ENCODE measurements around the gene FAHD1.

The FAHD1 gene

DNA sequence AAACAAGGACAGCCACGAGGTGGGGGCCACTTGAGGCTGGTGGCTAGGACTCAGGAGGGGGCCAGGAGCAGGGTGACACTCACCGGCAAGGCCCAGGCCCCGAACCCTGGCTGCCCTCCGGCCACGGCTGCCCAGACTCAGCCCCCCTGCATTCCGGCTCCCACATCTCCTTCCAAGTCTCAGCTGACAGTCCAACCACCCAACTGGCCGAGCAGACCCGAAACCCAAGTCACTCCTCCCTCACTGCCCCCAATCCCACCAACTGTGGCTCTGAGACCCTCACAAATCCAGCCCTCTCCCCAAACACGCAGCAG is 9.8 kb upstream of the FAHD1 start:
- no peak overlapping the region for H3K4me3 ChIP-seq (ENCODE audit: low read depth, low read length)
- in situ Hi-C loops (cut with HindIII; ENCODE audit: low sequenced_read_pairs): no loop called here
- TF ChIP-seq, protein P1, sequence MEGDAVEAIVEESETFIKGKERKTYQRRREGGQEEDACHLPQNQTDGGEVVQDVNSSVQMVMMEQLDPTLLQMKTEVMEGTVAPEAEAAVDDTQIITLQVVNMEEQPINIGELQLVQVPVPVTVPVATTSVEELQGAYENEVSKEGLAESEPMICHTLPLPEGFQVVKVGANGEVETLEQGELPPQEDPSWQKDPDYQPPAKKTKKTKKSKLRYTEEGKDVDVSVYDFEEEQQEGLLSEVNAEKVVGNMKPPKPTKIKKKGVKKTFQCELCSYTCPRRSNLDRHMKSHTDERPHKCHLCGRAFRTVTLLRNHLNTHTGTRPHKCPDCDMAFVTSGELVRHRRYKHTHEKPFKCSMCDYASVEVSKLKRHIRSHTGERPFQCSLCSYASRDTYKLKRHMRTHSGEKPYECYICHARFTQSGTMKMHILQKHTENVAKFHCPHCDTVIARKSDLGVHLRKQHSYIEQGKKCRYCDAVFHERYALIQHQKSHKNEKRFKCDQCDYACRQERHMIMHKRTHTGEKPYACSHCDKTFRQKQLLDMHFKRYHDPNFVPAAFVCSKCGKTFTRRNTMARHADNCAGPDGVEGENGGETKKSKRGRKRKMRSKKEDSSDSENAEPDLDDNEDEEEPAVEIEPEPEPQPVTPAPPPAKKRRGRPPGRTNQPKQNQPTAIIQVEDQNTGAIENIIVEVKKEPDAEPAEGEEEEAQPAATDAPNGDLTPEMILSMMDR (IDR thresholded peaks at IDR 0.05; ENCODE audit: low read depth, low read length, missing control alignments): no peak
- DNase-seq (ENCODE audit: low read depth): no peak

DNA sequence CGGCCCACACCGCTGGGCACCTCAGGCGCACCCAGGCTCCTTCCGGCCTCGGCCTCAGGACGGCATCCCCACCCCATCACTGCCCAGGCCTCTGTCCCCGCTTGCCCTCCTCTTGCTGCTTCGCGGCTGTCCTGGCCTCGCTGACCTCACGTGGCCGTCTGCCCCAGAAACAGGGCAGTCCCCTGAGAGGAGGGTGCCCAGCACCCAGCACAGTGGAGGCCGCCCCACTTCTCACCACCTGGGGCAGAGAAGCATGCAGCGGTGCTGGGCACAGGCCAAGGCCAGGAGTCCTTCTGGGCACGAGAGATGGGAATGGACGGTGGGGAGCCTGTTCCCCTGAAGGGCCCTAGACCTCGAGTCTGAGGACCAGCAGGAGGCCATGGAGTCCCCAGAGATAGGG is 9.3 kb upstream of the FAHD1 start:
- no peak for DNase-seq (ENCODE audit: low read depth)
- H3K4me3 ChIP-seq (ENCODE audit: low read depth, low read length): no peak overlapping the region
- in situ Hi-C loops (cut with HindIII; ENCODE audit: low sequenced_read_pairs): no loop called here
- TF ChIP-seq, protein P1 (IDR thresholded peaks at IDR 0.05; ENCODE audit: low read depth, low read length, missing control alignments): no peak

DNA sequence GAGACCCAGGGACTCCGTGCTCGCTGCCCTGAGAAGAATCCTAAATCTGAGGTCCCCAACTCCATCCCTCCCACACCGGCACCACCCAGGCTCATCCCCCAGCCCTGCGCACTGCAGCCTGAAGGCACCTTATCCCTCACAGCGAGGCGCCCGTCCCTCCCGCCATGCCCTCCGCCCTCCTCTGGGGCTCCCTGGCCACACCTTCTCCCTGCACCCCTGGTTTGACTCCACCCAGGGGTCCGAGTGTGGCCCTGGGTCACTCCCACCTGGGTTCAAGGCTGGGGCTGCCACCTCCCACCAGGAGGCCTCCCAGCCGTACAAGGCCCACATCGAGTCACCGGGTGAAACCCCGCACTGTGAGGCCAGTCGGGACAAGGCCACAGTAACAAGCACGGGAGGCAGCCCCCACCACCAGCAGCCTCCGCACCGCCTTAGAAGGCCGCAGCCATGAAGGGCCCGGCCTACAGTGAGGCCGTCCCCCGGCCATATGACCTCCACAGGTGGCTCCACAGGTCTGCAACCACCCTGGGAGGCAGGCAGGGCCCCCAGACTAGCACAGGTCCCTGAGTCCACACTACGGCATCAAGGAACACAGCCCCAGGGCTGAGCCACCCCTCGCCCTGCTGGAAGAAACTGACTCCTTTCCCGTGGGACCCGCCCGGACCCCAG is 8.7 kb upstream of the FAHD1 start:
- in situ Hi-C loops (cut with HindIII; ENCODE audit: low sequenced_read_pairs): no loop called here
- TF ChIP-seq, protein P1 (IDR thresholded peaks at IDR 0.05; ENCODE audit: low read depth, low read length, missing control alignments): no peak

DNA sequence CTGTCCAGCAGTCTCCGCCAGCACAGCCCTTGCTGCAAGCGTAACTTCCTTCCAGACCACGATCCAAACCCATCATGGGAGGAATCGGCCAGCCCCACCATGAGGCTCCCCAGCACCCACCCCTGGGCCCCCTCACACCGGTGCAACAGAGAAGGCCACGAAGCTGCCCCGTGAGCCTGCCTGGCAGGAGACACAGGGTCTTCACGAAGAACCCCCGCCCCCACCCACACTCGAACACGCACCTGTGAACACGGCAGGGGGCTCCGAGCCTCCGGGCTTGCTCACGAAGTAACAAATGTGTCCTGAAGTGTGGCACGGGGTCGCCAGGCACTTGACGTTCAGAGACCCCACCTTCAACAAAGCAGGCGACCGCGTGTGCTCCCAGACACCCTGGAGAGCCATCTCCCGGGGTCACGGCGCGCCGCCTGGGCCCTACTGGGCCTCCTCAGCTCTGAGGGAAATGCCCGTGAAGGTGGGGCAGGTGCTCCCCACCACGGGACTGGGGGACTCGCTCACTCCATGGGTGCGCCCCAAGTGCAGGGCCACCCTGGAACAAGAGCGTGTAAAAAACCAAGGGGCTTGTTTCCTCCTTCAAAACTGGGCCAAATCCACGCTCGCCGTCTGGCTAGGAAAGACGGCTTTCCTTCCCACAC is 8.0 kb upstream of the FAHD1 start:
- TF ChIP-seq, protein P1 (IDR thresholded peaks at IDR 0.05; ENCODE audit: low read depth, low read length, missing control alignments): no peak
- in situ Hi-C loops (cut with HindIII; ENCODE audit: low sequenced_read_pairs): no loop called here
- no peak overlapping the region for H3K4me3 ChIP-seq (ENCODE audit: low read depth, low read length)
- DNase-seq (ENCODE audit: low read depth): no peak

More for the DNA sequence above, 8.7 kb upstream of the FAHD1 start:
- no peak overlapping the region for H3K4me3 ChIP-seq (ENCODE audit: low read depth, low read length)
- DNase-seq (ENCODE audit: low read depth): no peak

DNA sequence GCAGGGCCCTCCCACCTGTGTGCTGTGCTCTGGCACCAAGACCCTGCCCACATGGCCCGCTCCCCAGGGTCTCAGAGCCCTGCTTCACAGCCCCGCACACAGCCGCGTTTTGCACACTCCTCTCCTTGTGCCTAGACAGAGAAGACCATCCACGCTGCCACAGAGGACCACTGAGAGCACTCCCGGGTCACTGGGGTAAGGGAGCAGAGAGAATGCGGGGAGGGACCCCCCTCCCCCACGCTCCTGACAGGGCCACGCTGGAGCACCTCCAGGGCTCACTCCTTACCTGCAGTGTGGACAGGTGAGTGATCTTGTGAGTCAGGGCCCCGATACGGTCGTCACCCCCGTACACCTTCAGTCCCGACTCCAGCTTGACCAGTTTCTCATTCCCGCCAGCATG is 7.4 kb upstream of the FAHD1 start:
- no peak overlapping the region for H3K4me3 ChIP-seq (ENCODE audit: low read depth, low read length)
- no peak for DNase-seq (ENCODE audit: low read depth)
- in situ Hi-C loops (cut with HindIII; ENCODE audit: low sequenced_read_pairs): no loop called here
- TF ChIP-seq, protein P1 (IDR thresholded peaks at IDR 0.05; ENCODE audit: low read depth, low read length, missing control alignments): no peak

DNA sequence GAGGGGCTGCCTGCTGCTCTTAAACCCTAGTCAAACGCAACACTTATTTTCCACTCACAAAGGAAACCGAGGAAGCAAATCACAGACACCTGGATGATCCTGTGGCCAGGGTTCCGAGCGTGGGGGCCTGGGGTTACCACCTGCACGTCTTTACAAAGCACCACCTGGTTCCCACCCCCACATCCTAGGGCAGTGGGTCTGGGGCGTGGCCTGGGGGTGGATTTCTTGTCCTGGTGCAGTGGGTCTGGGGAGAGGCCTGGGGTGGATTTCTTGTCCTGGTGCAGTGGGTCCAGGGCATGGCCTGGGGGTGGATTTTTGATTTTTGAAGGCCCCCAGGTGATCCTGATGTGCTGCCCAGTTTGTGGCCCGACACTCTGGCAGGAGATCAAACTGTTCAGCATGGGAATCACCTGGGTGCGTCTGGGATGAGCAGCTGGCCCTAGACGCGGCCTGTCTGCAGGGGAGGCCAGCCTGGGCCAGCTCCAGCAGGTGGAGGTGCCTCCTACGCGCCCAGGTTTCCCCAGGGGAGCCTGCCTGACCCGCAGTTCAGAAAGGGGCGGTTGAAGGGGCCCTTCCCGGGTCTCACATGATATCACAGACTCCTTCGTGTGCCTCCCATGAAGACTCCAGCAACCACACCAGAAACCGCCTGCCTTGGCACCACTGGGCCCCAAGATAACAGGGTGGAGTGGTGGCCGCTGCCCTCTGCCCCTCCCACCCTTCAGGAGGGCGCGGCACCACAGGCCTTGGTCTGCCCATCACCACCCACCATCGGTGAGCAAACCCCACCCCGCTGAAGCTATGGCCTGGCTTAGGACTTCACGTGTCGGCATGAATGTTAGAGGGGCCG is 6.7 kb upstream of the FAHD1 start:
- DNase-seq (ENCODE audit: low read depth): no peak
- TF ChIP-seq, protein P1 (IDR thresholded peaks at IDR 0.05; ENCODE audit: low read depth, low read length, missing control alignments): no peak
- in situ Hi-C loops (cut with HindIII; ENCODE audit: low sequenced_read_pairs): no loop called here
- no peak overlapping the region for H3K4me3 ChIP-seq (ENCODE audit: low read depth, low read length)

Measured in astrocyte of the cerebellum (primary cell).